NK-92 treated with Interleukin-12 subunit alpha and Interleukin-12 subunit beta, amount 100 ng/mL, for 24 hours (cell line): ENCODE measurements around the gene NSD2.

Source experiments
- DNase-seq: peaks from one replicate; lab custom pipeline; 2025; lab: John Stamatoyannopoulos, UW

The NSD2 gene

GRCh38 chr4:1945124-1945895, 74.1 kb downstream of the NSD2 start:
- DNase-seq = no peak

GRCh38 chr4:1945912-1946311, 74.7 kb downstream of the NSD2 start:
- no peak for DNase-seq

DNA sequence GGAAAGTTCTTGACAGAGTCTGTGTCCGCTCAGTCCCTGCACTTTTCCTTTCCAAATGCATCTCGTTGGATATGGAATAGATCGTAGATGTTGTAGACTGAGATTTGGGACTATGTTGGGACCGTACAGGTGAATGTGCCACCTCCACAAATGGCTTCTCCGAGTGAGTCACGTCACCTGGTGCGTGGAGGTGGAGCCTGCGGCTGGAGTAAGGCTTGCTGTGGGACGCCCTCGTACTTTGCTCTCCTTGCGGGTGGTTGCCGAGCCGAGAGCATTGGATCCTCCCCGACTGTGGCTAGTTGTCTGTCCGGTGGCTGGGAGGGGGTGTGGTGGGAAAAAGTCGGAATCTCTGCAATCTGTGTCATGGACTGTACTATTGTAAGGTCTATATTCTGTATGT, 77.0 kb downstream of the NSD2 start:
- DNase-seq = no peak

DNA sequence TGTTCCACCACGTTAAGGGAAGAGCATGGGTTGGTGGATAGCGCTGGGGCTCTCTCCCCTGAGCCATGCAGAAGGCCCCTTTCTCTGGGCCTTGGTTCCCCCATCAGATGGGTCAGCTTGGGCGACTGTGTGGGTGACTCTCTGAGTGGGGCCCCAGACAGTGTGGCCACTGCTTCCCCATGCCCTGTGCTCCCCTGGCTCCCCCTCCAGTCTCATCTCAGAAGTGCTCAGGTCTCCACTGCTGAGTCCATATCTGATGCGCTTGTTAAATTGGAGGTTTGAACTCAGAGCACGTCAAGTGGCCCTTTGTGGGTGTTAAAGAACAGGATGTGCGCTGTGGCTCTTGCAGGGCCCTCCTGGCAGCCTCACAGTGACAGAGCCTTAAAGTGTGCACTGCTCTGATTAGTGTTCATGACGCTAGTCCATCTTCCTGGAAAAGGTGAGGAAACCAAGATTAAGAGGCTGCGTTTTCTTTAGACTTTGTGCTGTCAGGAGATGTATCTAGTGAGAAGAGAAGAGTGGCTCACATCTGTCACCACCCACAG, 77.8 kb downstream of the NSD2 start:
- DNase-seq = no peak

DNA sequence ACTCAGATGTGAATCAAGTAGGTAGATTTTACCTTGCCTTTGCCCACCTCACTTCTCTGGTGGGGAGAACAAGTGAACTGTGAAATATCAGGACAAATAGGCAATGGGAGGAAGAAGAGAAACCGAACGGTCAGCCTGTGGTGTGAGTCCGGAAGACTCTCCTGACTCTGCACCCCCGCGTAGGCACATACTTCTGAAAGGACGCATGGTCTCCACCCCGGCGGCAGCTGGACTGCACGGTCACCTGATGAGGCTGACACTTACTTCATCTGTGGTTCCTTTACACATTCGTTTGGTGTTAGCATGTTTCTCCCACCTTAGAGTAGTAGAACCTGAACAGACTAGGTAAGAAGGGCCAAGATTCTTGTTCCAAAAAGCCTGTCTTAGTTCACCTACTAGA, 79.2 kb downstream of the NSD2 start:
- no peak for DNase-seq

- no peak for DNase-seq
Measured at GRCh38 chr4:1952058-1952700, 81.0 kb downstream of the NSD2 start.

DNA sequence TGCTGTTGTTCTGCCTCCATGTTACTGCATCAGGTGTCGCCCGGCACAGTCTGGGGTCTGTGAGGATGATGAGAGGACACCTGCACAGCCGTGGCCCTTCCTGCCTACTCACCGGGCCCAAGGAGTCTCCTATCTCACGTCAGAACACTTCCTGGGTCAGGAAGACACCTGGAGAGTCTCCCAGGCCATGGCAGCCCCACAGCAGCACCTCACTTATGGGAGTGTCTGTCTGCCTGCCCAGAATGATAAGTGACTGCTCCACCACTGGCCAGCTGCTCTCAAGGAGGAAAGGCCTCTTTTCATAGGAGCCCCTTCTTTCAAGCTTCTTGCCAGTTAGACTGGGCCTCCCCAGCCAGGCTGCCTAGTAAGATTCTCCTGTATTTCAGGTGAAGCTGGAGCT, 81.5 kb downstream of the NSD2 start:
- DNase-seq = no peak

DNA sequence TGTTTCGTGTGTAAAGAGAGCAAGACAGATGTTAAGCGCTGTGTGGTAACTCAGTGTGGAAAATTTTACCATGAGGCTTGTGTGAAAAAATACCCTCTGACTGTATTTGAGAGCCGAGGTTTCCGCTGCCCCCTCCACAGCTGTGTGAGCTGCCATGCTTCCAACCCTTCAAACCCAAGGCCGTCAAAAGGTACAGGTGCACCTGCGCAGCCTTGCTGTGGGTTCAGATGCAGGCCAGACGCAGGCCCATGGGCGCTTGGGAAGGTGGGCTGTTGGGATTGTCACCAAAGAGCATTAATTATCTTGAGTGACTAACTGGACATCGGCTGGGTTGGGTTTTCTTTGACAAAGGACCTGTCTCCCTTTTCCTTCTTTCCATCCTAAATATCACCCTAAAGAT, 82.1 kb downstream of the NSD2 start:
- no peak for DNase-seq

- DNase-seq = no peak
Measured at GRCh38 chr4:1956631-1957030, 85.4 kb downstream of the NSD2 start.

GRCh38 chr4:1958276-1959103, 87.3 kb downstream of the NSD2 start:
- DNase-seq = no peak

DNA sequence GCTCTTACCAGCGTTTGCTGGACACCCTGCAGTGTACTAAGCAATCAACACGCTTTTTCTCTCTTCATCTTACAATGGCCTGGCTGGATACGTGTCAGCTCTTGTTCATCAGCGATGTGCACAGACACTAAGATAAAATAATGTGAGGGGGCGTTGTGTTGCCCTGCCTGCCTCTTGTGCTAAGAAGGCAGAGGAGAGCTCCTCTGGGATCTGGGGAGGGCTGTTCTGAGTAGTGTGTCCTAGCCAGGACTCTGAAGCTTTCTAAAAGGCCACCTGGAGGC, 87.9 kb downstream of the NSD2 start:
- DNase-seq = no peak

DNA sequence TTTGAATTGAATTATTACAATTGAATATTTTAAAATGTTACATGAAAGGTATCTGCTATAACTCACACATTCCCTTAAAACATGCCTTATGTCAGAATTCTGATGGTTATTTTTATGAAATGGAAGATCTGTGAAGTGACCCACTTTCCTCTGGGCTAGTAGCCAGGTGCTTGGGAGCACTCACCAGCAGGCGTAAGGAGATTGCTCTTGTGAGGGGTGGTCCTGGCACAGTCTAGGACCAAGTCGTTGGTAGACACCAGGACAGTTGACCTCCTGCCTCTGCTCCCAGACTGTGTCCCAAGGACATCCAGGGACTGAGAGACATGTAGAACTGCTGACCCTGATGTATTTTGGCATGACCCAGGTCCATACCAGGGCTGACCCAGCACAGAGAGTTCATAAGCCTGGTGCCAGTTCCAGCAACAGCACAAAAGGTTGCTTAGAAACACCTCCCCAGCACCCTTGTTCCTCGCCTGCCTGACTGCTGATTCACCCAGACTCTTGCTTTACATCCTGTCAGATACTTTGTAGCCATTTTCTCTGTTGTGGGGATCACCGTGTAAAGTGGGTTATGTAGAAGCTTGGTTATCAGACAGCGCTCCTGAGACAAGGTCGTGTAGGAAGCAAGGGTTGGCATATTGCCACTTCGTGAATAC, 89.1 kb downstream of the NSD2 start:
- DNase-seq = no peak

GRCh38 chr4:1961038-1961437, 89.8 kb downstream of the NSD2 start:
- no peak for DNase-seq

DNA sequence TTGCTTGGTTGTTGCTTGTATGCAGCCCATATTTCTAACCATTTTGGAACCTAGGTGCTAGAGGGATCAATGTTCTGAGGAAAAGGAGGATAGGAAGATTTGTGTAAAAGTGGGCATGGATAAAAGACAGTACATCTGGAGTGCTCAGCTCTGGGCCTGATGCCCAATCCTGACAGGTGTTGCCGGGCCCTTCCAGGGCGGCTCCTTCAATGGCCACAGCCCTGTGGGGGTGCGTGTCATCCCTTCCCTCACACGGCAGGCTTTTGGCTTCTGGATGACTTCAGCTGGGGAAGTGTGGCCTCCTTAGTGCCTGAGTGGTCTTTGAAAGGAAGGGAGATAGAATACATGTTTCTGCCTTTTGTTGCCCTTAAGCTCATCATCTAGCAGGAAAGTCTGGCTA, 90.4 kb downstream of the NSD2 start:
- no peak for DNase-seq

- no peak for DNase-seq
Measured at GRCh38 chr4:1962980-1963379, 91.8 kb downstream of the NSD2 start.

DNA sequence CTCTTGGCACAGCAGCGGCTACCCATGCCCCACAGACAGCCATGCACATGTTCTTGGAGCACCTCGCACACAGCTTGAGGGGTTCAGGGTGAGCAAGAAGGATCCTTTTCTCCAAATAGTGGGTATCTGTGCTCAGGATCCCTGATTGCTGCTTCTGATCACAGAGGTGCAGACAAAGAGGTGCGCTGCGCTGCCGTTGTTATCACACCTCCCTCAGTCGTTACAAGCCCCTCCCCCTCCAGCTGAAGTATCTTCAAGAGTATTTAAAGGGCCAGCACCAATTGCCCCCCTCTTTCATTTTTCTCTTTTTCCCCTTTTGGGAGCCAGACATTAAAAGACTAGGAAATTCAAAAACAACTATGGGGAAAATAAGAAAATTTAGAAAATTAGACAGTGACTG, 93.2 kb downstream of the NSD2 start:
- no peak for DNase-seq

GRCh38 chr4:1964971-1965370, 93.8 kb downstream of the NSD2 start:
- no peak for DNase-seq

DNA sequence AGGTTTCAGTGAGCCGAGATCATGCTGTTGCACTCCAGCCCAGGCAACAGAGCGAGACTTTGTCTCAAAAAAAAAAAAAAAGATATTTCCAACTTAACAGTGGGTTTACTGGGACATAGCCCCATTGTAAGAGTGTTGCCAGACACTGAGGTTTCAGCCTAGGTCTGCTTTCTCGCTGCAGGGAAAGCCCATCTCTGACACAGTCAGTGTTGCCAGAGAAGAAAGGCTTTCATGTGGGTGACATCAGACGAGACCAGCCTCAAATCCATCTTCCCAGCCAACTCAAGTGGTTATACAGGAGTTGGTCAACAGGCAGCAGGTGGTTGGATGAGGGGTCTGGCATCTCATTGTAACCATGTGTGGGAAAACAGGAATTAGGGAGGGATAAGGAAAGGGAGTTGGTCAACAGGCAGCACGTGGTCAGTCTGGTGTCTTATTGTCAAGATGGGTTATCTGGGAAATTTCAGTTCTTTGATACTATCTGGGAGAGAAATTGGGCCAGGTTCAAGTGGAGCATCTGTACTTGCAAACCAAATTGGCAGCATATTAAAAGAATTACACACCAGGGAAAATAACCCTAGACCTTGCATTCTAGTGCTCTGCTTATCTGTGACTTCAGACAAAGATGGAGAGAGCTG, 96.4 kb downstream of the NSD2 start:
- DNase-seq = no peak

GRCh38 chr4:1968686-1969295, 97.6 kb downstream of the NSD2 start:
- no peak for DNase-seq

DNA sequence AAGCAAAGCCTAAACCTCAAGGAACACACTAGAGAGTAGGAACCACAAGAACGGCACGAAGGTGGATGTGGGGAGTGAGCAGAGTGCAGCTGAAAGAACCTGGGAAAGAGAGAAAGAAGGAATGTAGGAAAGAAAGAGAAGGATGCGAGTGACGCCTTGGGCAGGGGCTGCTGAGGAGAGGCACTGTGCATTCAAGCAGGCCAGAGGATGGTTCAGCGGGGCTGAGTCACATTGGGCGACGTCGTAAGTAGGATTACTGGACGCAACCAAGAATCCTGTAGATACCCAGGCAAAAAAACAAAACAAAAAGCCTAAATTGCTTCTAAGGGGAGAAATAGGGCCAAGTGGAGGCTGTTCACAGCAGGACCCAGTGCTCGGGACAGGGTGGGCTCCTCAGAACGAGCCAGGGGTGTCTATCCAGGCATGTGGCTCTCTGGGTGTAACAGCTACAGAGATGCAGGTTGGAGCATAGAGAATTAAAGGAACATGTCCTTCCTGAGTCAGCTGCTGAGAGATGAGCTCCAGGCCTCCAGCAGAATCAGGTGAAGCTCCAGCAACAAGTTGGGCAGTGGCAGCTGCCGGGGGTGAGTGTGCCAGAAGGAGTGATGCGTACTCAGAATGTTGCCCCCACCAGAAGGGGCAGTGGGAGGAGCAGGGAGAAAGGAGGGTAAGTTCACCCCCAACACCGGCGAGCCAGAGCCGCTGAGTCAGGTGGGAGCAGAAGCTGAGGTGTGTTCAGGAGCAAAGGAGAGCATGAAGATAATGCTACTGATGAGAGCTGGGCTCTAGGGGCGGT, 98.9 kb downstream of the NSD2 start:
- no peak for DNase-seq

DNA sequence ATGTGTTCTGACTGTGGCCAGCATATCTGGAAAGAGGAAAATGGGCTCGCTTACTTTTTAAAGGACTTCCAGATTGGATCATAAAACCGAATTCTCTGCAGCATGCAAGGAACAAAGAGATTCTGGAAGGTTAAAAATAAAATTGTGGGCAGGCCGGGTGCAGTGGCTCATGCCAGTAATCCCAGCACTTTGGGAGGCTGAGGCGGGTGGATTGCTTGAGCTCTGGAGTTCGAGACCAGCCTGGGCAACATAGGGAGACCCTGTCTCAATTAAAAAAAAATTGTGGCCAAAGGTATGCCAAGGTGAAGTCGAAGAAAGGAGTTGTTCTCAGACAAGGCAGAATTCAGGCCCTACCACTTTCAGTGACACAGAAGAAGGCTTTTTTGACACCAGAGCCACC, 99.7 kb downstream of the NSD2 start:
- DNase-seq = no peak
